IMR-90 (cell line): ENCODE data around the gene PAQR7.

Source experiments
- BHLHE40 ChIP-seq: fragments of 150-350 bp; IDR thresholded peaks from 2 replicates; pipeline ENCODE4 v1.6.1; 2016; ENCODE audit warnings: mild to moderate bottlenecking, low read depth, low read length
- CHD1 ChIP-seq: IDR thresholded peaks from 2 replicates; pipeline ENCODE4 v1.6.1; 2012; ENCODE audit warnings: low read depth, low read length, improper control_type of control experiment
- FOS ChIP-seq: fragments of 150-350 bp; IDR thresholded peaks from 2 replicates; pipeline ENCODE4 v1.6.1; 2016; ENCODE audit warnings: low read depth, low read length
- MAZ ChIP-seq: IDR thresholded peaks from 2 replicates; pipeline ENCODE4 v1.6.1; 2012; ENCODE audit warnings: low read depth, mild to moderate bottlenecking, low read length, improper control_type of control experiment, moderate library complexity, borderline replicate concordance
- POLR2A ChIP-seq: IDR thresholded peaks from 2 replicates; pipeline ENCODE4 v1.6.1; 2012; ENCODE audit warnings: mild to moderate bottlenecking, low read depth, low read length
- RAD21 ChIP-seq: IDR thresholded peaks from 2 replicates; pipeline ENCODE4 v1.6.1; 2012; ENCODE audit warnings: low read length, improper control_type of control experiment
- RFX5 ChIP-seq: IDR thresholded peaks from 2 replicates; pipeline ENCODE4 v1.8.0; 2012; ENCODE audit warnings: low read depth, mild to moderate bottlenecking, low read length, moderate library complexity
- SMC3 ChIP-seq: fragments of 150-350 bp; IDR thresholded peaks from 2 replicates; pipeline ENCODE4 v1.6.1; 2016; ENCODE audit warnings: low read depth, mild to moderate bottlenecking, antibody characterized with exemption, low read length, moderate library complexity
- TF ChIP-seq, protein P1 (sequence below): conservative IDR thresholded peaks from 2 replicates; pipeline ENCODE4 v1.5.1; 2012; ENCODE audit warnings: mild to moderate bottlenecking, low read depth, low read length, improper control_type of control experiment
- TF ChIP-seq, protein P2 (sequence below): fragments of 150-350 bp; IDR thresholded peaks from 2 replicates; pipeline ENCODE4 v1.6.1; 2016; ENCODE audit warnings: low read depth, mild to moderate bottlenecking, low read length, moderate library complexity, borderline replicate concordance
- TF ChIP-seq, protein P3 (sequence below): fragments of 150-350 bp; IDR thresholded peaks from 2 replicates; pipeline ENCODE4 v1.6.1; 2017; ENCODE audit warnings: mild to moderate bottlenecking, antibody characterized with exemption, low read length, low read depth

DNA sequence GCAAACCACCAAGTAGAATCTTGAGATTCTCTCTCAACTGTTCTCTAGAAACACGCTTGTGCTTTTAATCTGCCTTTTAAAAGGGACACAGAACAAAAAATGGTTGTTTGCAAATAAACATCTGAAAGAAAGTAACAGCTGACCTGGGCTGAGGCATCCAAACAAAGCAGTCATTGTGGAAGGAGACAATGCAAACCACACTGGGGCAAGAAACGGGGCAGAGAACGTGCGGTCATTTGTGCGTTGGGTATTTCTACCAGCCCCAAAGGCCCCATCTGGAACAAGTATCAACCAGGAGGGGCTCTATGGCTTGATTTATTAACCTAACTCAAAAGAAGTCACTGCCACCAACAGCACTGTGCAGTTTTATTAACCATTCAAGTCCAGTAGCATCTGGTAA lies 24.7 kb upstream of the PAQR7 start:
- TF ChIP-seq, protein P1, sequence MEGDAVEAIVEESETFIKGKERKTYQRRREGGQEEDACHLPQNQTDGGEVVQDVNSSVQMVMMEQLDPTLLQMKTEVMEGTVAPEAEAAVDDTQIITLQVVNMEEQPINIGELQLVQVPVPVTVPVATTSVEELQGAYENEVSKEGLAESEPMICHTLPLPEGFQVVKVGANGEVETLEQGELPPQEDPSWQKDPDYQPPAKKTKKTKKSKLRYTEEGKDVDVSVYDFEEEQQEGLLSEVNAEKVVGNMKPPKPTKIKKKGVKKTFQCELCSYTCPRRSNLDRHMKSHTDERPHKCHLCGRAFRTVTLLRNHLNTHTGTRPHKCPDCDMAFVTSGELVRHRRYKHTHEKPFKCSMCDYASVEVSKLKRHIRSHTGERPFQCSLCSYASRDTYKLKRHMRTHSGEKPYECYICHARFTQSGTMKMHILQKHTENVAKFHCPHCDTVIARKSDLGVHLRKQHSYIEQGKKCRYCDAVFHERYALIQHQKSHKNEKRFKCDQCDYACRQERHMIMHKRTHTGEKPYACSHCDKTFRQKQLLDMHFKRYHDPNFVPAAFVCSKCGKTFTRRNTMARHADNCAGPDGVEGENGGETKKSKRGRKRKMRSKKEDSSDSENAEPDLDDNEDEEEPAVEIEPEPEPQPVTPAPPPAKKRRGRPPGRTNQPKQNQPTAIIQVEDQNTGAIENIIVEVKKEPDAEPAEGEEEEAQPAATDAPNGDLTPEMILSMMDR = no peak
- TF ChIP-seq BHLHE40 (no peak), CHD1 (no peak), SMC3 (no peak), POLR2A (no peak), RFX5 (no peak), FOS (no peak), RAD21 (no peak), MAZ (no peak)
- TF ChIP-seq, protein P2, sequence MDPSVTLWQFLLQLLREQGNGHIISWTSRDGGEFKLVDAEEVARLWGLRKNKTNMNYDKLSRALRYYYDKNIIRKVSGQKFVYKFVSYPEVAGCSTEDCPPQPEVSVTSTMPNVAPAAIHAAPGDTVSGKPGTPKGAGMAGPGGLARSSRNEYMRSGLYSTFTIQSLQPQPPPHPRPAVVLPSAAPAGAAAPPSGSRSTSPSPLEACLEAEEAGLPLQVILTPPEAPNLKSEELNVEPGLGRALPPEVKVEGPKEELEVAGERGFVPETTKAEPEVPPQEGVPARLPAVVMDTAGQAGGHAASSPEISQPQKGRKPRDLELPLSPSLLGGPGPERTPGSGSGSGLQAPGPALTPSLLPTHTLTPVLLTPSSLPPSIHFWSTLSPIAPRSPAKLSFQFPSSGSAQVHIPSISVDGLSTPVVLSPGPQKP = no peak
- TF ChIP-seq, protein P3, sequence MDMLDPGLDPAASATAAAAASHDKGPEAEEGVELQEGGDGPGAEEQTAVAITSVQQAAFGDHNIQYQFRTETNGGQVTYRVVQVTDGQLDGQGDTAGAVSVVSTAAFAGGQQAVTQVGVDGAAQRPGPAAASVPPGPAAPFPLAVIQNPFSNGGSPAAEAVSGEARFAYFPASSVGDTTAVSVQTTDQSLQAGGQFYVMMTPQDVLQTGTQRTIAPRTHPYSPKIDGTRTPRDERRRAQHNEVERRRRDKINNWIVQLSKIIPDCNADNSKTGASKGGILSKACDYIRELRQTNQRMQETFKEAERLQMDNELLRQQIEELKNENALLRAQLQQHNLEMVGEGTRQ = no peak
